GM23338 (cell line): ENCODE measurements around the gene LRRC57. TPM values are rescaled to one million over a fixed set of nuclear protein-coding genes. Genes with fewer than 3 reads are reported as not detected.
A peak's percentile ranks its signal among the peaks of the same experiment; 100 is the strongest.

Experiments used
- ATAC-seq: fragments of 200-7000 bp; cut with Tn5 transposase; 3 replicates; pipeline ENCODE4 v1.9.1; 2020
- DNase-seq: peaks from one replicate; pipeline ENCODE4 v3.0.0-alpha.2; 2015; ENCODE audit warnings: low spot score
- H2AFZ ChIP-seq: fragments of 200-600 bp; sonication (generic); 2 replicates; pipeline ENCODE4 v1.8.0; 2016; ENCODE audit warnings: antibody characterized with exemption, mild to moderate bottlenecking, moderate library complexity
- H3F3A ChIP-seq: fragments of 200-600 bp; sonication (generic); replicated peaks from 2 replicates; pipeline ENCODE4 v1.8.0; 2017; ENCODE audit warnings: antibody characterized with exemption, mixed run types, low read depth
- H3K27ac ChIP-seq: fragments of 200-600 bp; sonication (generic); 2 replicates; pipeline ENCODE4 v1.6.1; 2016; ENCODE audit warnings: low read depth
- H3K27me3 ChIP-seq: fragments of 200-600 bp; sonication (generic); 2 replicates; pipeline ENCODE4 v1.8.0; 2016; ENCODE audit warnings: mild to moderate bottlenecking, mixed run types, moderate library complexity; ENCODE audit not compliant: insufficient read depth
- H3K36me3 ChIP-seq: fragments of 200-600 bp; sonication (generic); 2 replicates; pipeline ENCODE4 v1.8.0; 2016; ENCODE audit warnings: mild to moderate bottlenecking; ENCODE audit not compliant: insufficient read depth
- H3K4me1 ChIP-seq: fragments of 200-600 bp; sonication (generic); 2 replicates; pipeline ENCODE4 v1.8.0; 2016; ENCODE audit warnings: mild to moderate bottlenecking, moderate library complexity; ENCODE audit not compliant: insufficient read depth
- H3K4me2 ChIP-seq: fragments of 200-600 bp; sonication (generic); 2 replicates; pipeline ENCODE4 v1.7.1; 2017; ENCODE audit warnings: mixed run types
- H3K4me3 ChIP-seq: fragments of 200-600 bp; sonication (generic); 2 replicates; pipeline ENCODE4 v1.6.1; 2016; ENCODE audit warnings: mixed run types
- H3K79me2 ChIP-seq: fragments of 200-600 bp; sonication (generic); replicated peaks from 2 replicates; pipeline ENCODE4 v1.8.0; 2017; ENCODE audit warnings: mild to moderate bottlenecking; ENCODE audit not compliant: insufficient read depth
- H3K9me2 ChIP-seq: fragments of 200-600 bp; sonication (generic); 2 replicates; pipeline ENCODE4 v1.8.0; 2017; ENCODE audit not compliant: insufficient read depth
- H4K20me1 ChIP-seq: fragments of 200-600 bp; sonication (generic); replicated peaks from 2 replicates; pipeline ENCODE4 v1.8.0; 2017; ENCODE audit warnings: mild to moderate bottlenecking; ENCODE audit not compliant: insufficient read depth
- H3K27ac Mint-ChIP-seq: 2 replicates; pipeline ENCODE4 v1.8.0; 2020; ENCODE audit warnings: inconsistent platforms, mild to moderate bottlenecking, moderate library complexity, mixed read lengths
- H3K27me3 Mint-ChIP-seq: 3 replicates; pipeline ENCODE4 v1.8.0; 2022; ENCODE audit warnings: low read depth, mild to moderate bottlenecking, moderate library complexity, mixed read lengths, inconsistent platforms; ENCODE audit not compliant: insufficient read depth, poor library complexity
- H3K36me3 Mint-ChIP-seq: 3 replicates; pipeline ENCODE4 v1.8.0; 2021; ENCODE audit warnings: low read depth, mild to moderate bottlenecking, inconsistent platforms, moderate library complexity, mixed read lengths
- H3K4me1 Mint-ChIP-seq: 3 replicates; pipeline ENCODE4 v1.8.0; 2020; ENCODE audit warnings: mild to moderate bottlenecking, inconsistent platforms, mixed read lengths
- H3K4me3 Mint-ChIP-seq: 3 replicates; pipeline ENCODE4 v1.8.0; 2021; ENCODE audit warnings: moderate library complexity, mild to moderate bottlenecking, inconsistent platforms, mixed read lengths
- H3K9me3 Mint-ChIP-seq: 3 replicates; pipeline ENCODE4 v1.8.0; 2020; ENCODE audit warnings: moderate library complexity, mild to moderate bottlenecking, inconsistent platforms, mixed read lengths
- CTCF ChIP-seq, 2 experiments: fragments of 200-600 bp in 1 of 2; sonication (generic) in 1 of 2; conservative IDR thresholded peaks; 2 replicates each; pipeline versions ENCODE4 v1.5.1 to v1.6.1; 2016 to 2017; ENCODE audit warnings: antibody characterized with exemption in 2 of 2, low read depth in 2 of 2, mild to moderate bottlenecking in 2 of 2, moderate library complexity in 1 of 2
- ETS1 ChIP-seq: IDR thresholded peaks from 2 replicates; pipeline ENCODE4 v1.6.1; 2016; ENCODE audit warnings: antibody characterized with exemption
- EZH2phosphoT487 ChIP-seq: fragments of 200-600 bp; sonication (generic); IDR thresholded peaks from one replicate; pipeline ENCODE4 v1.8.1; 2018; ENCODE audit warnings: antibody characterized with exemption; ENCODE audit not compliant: unreplicated experiment
- NANOG ChIP-seq: IDR thresholded peaks from 2 replicates; pipeline ENCODE4 v1.6.1; 2016; ENCODE audit warnings: antibody characterized with exemption, borderline replicate concordance
- STAT1 ChIP-seq: IDR thresholded peaks from one replicate; pipeline ENCODE4 v1.6.1; 2016; ENCODE audit warnings: antibody characterized with exemption; ENCODE audit not compliant: unreplicated experiment
- ZNF331 ChIP-seq: fragments of 250-450 bp; sonication (Bioruptor Pico); IDR thresholded peaks from 2 replicates; pipeline ENCODE4 v1.5.0; 2020; ENCODE audit warnings: low read depth, mild to moderate bottlenecking, moderate library complexity
- ZNF462 ChIP-seq: fragments of 250-450 bp; sonication (Bioruptor Pico); IDR thresholded peaks from 2 replicates; pipeline ENCODE4 v1.5.0; 2020; ENCODE audit warnings: mild to moderate bottlenecking, moderate library complexity
- polyA plus RNA-seq: library from polyadenylated mRNA; unstranded; fragments of >200 nt; fragmentation: Nextera tagmentation; extraction: Ambion mirVana; gene quantifications from 2 replicates; pipeline ENCODE4 v1.2.1, GENCODE V29; 2016
- total RNA-seq: library from RNA; depleted of rRNA; stranded (reverse); fragments of >200 nt; shearing (Covaris generic); gene quantifications from 2 replicates; pipeline ENCODE4 v1.2.3, GENCODE V29; 2014

The LRRC57 gene
- total and polyA plus RNA-seq, 2 experiments from 2014 or later = 5.4 to 9.0 TPM

- TF ChIP-seq ZNF462 = no peak
- TF ChIP-seq ZNF331 (CRISPR knock-in tag) = no peak
- no peak for TF ChIP-seq NANOG
Measured at GRCh38 chr15:42553554-42553953, 5.0 kb upstream of the LRRC57 start (continued).

- Histone ChIP-seq H4K20me1 (peaks cover 20% of the 10 kb centered on the region), H3K27ac (no peak overlapping the region), H3K36me3 (no peaks in the 10 kb centered on the region), H3K4me3 (peak overlapping the region; percentile 96), H3K4me1 (peaks cover 9% of the 10 kb centered on the region), H3K27me3 (no peaks in the 10 kb centered on the region), H3K79me2 (peaks cover 65% of the 10 kb centered on the region), H3K4me2 (peak overlapping the region; percentile 98), H3K9me2 (no peaks in the 10 kb centered on the region), H3F3A (no peaks in the 10 kb centered on the region; the same call in 1 of the 2 replicates), H2AFZ (no peak overlapping the region)
- H3K27me3 Mint-ChIP-seq = peaks cover 7% of the 10 kb centered on the region
- H3K4me3 Mint-ChIP-seq = peak overlapping the region; percentile 93
- peaks cover 2% of the 10 kb centered on the region; the same call in 1 of the 3 replicates for H3K36me3 Mint-ChIP-seq
- no peak for DNase-seq
- no peak for ATAC-seq
- peaks cover 13% of the 10 kb centered on the region for H3K4me1 Mint-ChIP-seq
- H3K9me3 Mint-ChIP-seq = no peaks in the 10 kb centered on the region
- no peak overlapping the region for H3K27ac Mint-ChIP-seq
- TF ChIP-seq CTCF (conservative IDR thresholded peaks at IDR 0.05; ENCODE audit: low read depth in 2 of 2) (no peak), NANOG (no peak), ETS1 (no peak), STAT1 (no peak), EZH2phosphoT487 (no peak), ZNF331 (CRISPR knock-in tag) (no peak)
Measured at GRCh38 chr15:42549741-42550392, 1.3 kb upstream of the LRRC57 start.
